H9 (cell line): Measurements from ENCODE around the gene ARHGEF17. TPM values are rescaled to one million over a fixed set of nuclear protein-coding genes. Genes with fewer than 3 reads are reported as not detected.

ENCODE experiments used
- DNase-seq: peaks from one replicate; pipeline ENCODE4 v3.0.0-alpha.2; 2017
- H2AFZ ChIP-seq: one replicate; pipeline ENCODE4 v1.6.1; 2013; ENCODE audit warnings: mild to moderate bottlenecking, low read length, control low read depth, moderate library complexity
- H2AK5ac ChIP-seq: 2 replicates; pipeline ENCODE4 v1.6.1; 2013; ENCODE audit warnings: low read length, control low read depth, mixed read lengths; ENCODE audit not compliant: insufficient read length
- H2BK120ac ChIP-seq: one replicate; pipeline ENCODE4 v1.6.1; 2013; ENCODE audit warnings: low read depth, mild to moderate bottlenecking, low read length, control low read depth, inconsistent platforms; ENCODE audit not compliant: poor library complexity, severe bottlenecking
- H2BK12ac ChIP-seq: 2 replicates; pipeline ENCODE4 v1.6.1; 2013; ENCODE audit warnings: low read length, control low read depth, mixed read lengths, low read depth; ENCODE audit not compliant: insufficient read length
- H2BK15ac ChIP-seq: 2 replicates; pipeline ENCODE4 v1.6.1; 2013; ENCODE audit warnings: low read depth, low read length, control low read depth
- H2BK20ac ChIP-seq: one replicate; pipeline ENCODE4 v1.6.1; 2013; ENCODE audit warnings: low read depth, mild to moderate bottlenecking, low read length, control low read depth, inconsistent platforms; ENCODE audit not compliant: poor library complexity, severe bottlenecking
- H2BK5ac ChIP-seq: 2 replicates; pipeline ENCODE4 v1.6.1; 2013; ENCODE audit warnings: low read length, control low read depth, mixed read lengths; ENCODE audit not compliant: insufficient read length
- H3K14ac ChIP-seq: 2 replicates; pipeline ENCODE4 v1.6.1; 2013; ENCODE audit warnings: low read length, control low read depth; ENCODE audit not compliant: insufficient read depth
- H3K18ac ChIP-seq: 2 replicates; pipeline ENCODE4 v1.6.1; 2013; ENCODE audit warnings: low read depth, mild to moderate bottlenecking, mixed read lengths, low read length, control low read depth; ENCODE audit not compliant: insufficient read length
- H3K23ac ChIP-seq: 2 replicates; pipeline ENCODE4 v1.6.1; 2013; ENCODE audit warnings: low read length, control low read depth, mixed read lengths, low read depth; ENCODE audit not compliant: insufficient read length
- H3K23me2 ChIP-seq: 2 replicates; pipeline ENCODE4 v1.6.1; 2013; ENCODE audit warnings: low read depth, mild to moderate bottlenecking, mixed read lengths, low read length, control low read depth; ENCODE audit not compliant: insufficient read length, poor library complexity, severe bottlenecking
- H3K27ac ChIP-seq: 2 replicates; pipeline ENCODE4 v1.5.1; 2013; ENCODE audit warnings: low read length, control low read depth, mixed read lengths, low read depth; ENCODE audit not compliant: insufficient read length
- H3K27me3 ChIP-seq: 2 replicates; pipeline ENCODE4 v1.6.1; 2013; ENCODE audit warnings: low read length, control low read depth, inconsistent platforms; ENCODE audit not compliant: insufficient read depth
- H3K4ac ChIP-seq: 2 replicates; pipeline ENCODE4 v1.6.1; 2013; ENCODE audit warnings: low read depth, mild to moderate bottlenecking, control low read depth, inconsistent platforms, low read length, moderate library complexity
- H3K4me1 ChIP-seq: 2 replicates; pipeline ENCODE4 v1.6.1; 2013; ENCODE audit warnings: low read length, control low read depth, inconsistent platforms; ENCODE audit not compliant: insufficient read depth
- H3K4me2 ChIP-seq: 2 replicates; pipeline ENCODE4 v1.6.1; 2013; ENCODE audit warnings: low read length, control low read depth, mixed read lengths; ENCODE audit not compliant: insufficient read length, insufficient read depth
- H3K56ac ChIP-seq: 2 replicates; pipeline ENCODE4 v1.6.1; 2013; ENCODE audit warnings: low read depth, mild to moderate bottlenecking, mixed read lengths, low read length, control low read depth; ENCODE audit not compliant: insufficient read length
- H3K79me1 ChIP-seq: 2 replicates; pipeline ENCODE4 v1.6.1; 2013; ENCODE audit warnings: low read depth, mild to moderate bottlenecking, moderate library complexity, low read length, control low read depth, inconsistent platforms; ENCODE audit not compliant: insufficient read depth, poor library complexity, severe bottlenecking
- H3K79me2 ChIP-seq: 2 replicates; pipeline ENCODE4 v1.6.1; 2013; ENCODE audit warnings: low read length, control low read depth, inconsistent platforms; ENCODE audit not compliant: insufficient read depth
- H3K9ac ChIP-seq: 2 replicates; pipeline ENCODE4 v1.6.1; 2013; ENCODE audit warnings: low read length, control low read depth, mixed read lengths; ENCODE audit not compliant: insufficient read length; ENCODE audit errors: extremely low read depth
- H3K9me3 ChIP-seq: one replicate; pipeline ENCODE4 v1.6.1; 2013; ENCODE audit warnings: low read depth, low read length, inconsistent platforms; ENCODE audit not compliant: control insufficient read depth
- H3T11ph ChIP-seq: one replicate; pipeline ENCODE4 v1.6.1; 2013; ENCODE audit warnings: mild to moderate bottlenecking, low read length, control low read depth, inconsistent platforms
- H4K20me1 ChIP-seq: one replicate; pipeline ENCODE4 v1.6.1; 2013; ENCODE audit not compliant: control insufficient read depth, insufficient read length, insufficient read depth
- H4K5ac ChIP-seq: 2 replicates; pipeline ENCODE4 v1.6.1; 2013; ENCODE audit warnings: low read depth, mild to moderate bottlenecking, mixed read lengths, low read length, control low read depth; ENCODE audit not compliant: insufficient read length
- H4K8ac ChIP-seq: replicated peaks from 2 replicates; pipeline ENCODE4 v1.6.1; 2013; ENCODE audit warnings: low read length, control low read depth, mixed read lengths, low read depth; ENCODE audit not compliant: insufficient read length
- H4K91ac ChIP-seq: 2 replicates; pipeline ENCODE4 v1.6.1; 2013; ENCODE audit warnings: low read depth, mild to moderate bottlenecking, moderate library complexity, mixed read lengths, low read length, control low read depth; ENCODE audit not compliant: insufficient read length
- H3K27ac Mint-ChIP-seq, 3 experiments: 2 replicates in 2 of 3; 3 replicates in 1 of 3; pipeline ENCODE4 v1.8.0; 2020 to 2021; ENCODE audit warnings: mixed read lengths in 3 of 3, mild to moderate bottlenecking in 1 of 3, moderate library complexity in 1 of 3
- H3K27me3 Mint-ChIP-seq: 2 replicates; pipeline ENCODE4 v1.8.0; 2021; ENCODE audit warnings: low read depth, mild to moderate bottlenecking, moderate library complexity, mixed read lengths
- H3K36me3 Mint-ChIP-seq, 3 experiments: 2 replicates in 2 of 3; 3 replicates in 1 of 3; pipeline ENCODE4 v1.8.0; 2020 to 2021; ENCODE audit warnings: low read depth in 3 of 3, mixed read lengths in 3 of 3; ENCODE audit not compliant: insufficient read depth in 1 of 3
- H3K4me1 Mint-ChIP-seq, 2 experiments: 2 replicates each; pipeline ENCODE4 v1.8.0; 2020; ENCODE audit warnings: mixed read lengths in 2 of 2
- H3K4me3 Mint-ChIP-seq, 2 experiments: 2 replicates in 1 of 2; 3 replicates in 1 of 2; pipeline ENCODE4 v1.8.0; 2020 to 2021; ENCODE audit warnings: mild to moderate bottlenecking in 2 of 2, mixed read lengths in 2 of 2, moderate library complexity in 1 of 2
- H3K9me3 Mint-ChIP-seq, 2 experiments: 2 replicates in 1 of 2; 3 replicates in 1 of 2; pipeline ENCODE4 v1.8.0; 2020; ENCODE audit warnings: mild to moderate bottlenecking in 2 of 2, mixed read lengths in 2 of 2, moderate library complexity in 1 of 2
- WGBS: extraction: QIAGEN DNeasy Blood & Tissue Kit; methylation state at CpG from one replicate; pipeline ENCODE4 v1.1.7; 2013; ENCODE audit warnings: missing lambda C conversion rate, low lambda C conversion rate, mixed read lengths; ENCODE audit not compliant: insufficient read length; ENCODE audit errors: extremely low coverage; 5-methylcytosine and 5-hydroxymethylcytosine counted together
- total RNA-seq: library from RNA; stranded (reverse); gene quantifications from 2 replicates; pipeline ENCODE4 v1.2.1, GENCODE V29; 2021
- TF ChIP-seq, protein P1 (sequence below): fragments of 200-600 bp; sonication (generic); conservative IDR thresholded peaks from 3 replicates; pipeline ENCODE4 v1.8.0; 2021; ENCODE audit warnings: antibody characterized with exemption, mild to moderate bottlenecking

Gene ARHGEF17
- total RNA-seq, 1 experiment from 2014 or later: 7.4 TPM

DNA sequence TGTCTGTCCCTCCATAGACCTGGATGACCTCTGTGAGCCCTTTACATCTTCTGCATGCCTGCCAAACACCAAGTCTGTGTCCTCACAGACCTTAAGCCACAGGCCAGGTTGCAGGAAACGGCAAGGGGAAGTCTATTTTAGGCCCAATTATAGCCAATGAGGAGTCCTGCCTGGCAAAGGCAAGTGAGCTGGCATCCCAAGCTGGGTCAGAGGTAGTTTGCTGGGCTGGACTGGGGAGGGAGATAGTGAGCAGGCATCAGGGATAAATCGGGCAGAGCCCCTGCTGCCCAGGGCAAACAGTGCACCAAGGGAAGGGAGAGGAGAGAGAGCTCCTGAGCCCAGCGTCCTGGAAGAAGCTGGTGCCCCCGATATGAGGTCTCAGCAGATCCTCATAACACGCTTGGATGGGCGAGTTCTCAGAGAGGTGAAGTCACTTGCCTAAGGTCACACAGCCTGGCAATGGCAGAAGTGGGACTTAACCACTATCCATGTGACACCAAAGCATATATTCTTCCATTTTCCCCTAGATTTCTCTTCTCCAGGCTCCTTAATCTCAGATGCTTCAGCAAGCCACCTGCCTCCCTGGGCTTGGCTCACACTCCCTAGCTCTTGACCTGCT is 64.4 kb downstream of the ARHGEF17 start:
- Histone ChIP-seq H3K9me3 (no peaks in the 10 kb centered on the region), H3K14ac (no peak overlapping the region), H3T11ph (no peak overlapping the region), H3K23ac (no peak overlapping the region), H2BK5ac (no peak overlapping the region), H2AK5ac (no peak overlapping the region), H2BK12ac (no peak overlapping the region), H3K56ac (no peak overlapping the region), H3K4me1 (peaks cover 3% of the 10 kb centered on the region; the same call in 1 of the 2 replicates), H3K27me3 (no peaks in the 10 kb centered on the region; the same call in 1 of the 2 replicates), H4K20me1 (no peaks in the 10 kb centered on the region), H3K4me2 (no peak overlapping the region), H2BK15ac (no peak overlapping the region), H2BK120ac (no peak overlapping the region), H4K8ac (no peak overlapping the region), H2AFZ (no peak overlapping the region), H3K79me1 (no peaks in the 10 kb centered on the region), H3K18ac (no peak overlapping the region), H3K23me2 (peaks cover 6% of the 10 kb centered on the region), H4K91ac (no peak overlapping the region), H3K4ac (no peak overlapping the region), H3K79me2 (no peaks in the 10 kb centered on the region), H2BK20ac (no peak overlapping the region), H4K5ac (no peak overlapping the region), H3K27ac (no peak overlapping the region), H3K9ac (no peak overlapping the region)
- no peaks in the 10 kb centered on the region for H3K9me3 Mint-ChIP-seq
- TF ChIP-seq, protein P1, sequence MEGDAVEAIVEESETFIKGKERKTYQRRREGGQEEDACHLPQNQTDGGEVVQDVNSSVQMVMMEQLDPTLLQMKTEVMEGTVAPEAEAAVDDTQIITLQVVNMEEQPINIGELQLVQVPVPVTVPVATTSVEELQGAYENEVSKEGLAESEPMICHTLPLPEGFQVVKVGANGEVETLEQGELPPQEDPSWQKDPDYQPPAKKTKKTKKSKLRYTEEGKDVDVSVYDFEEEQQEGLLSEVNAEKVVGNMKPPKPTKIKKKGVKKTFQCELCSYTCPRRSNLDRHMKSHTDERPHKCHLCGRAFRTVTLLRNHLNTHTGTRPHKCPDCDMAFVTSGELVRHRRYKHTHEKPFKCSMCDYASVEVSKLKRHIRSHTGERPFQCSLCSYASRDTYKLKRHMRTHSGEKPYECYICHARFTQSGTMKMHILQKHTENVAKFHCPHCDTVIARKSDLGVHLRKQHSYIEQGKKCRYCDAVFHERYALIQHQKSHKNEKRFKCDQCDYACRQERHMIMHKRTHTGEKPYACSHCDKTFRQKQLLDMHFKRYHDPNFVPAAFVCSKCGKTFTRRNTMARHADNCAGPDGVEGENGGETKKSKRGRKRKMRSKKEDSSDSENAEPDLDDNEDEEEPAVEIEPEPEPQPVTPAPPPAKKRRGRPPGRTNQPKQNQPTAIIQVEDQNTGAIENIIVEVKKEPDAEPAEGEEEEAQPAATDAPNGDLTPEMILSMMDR: peak; percentile 53
- peaks cover 14% of the 10 kb centered on the region in 2 experiments for H3K4me1 Mint-ChIP-seq
- no CpG with 5 or more reads among the region's 6 CpGs for WGBS
- peak; percentile 68 for DNase-seq
- no peaks in the 10 kb centered on the region for H3K36me3 Mint-ChIP-seq
- peaks cover 18% of the 10 kb centered on the region for H3K27me3 Mint-ChIP-seq
- H3K27ac Mint-ChIP-seq: no peak overlapping the region
- H3K4me3 Mint-ChIP-seq: no peak overlapping the region
